SK-N-SH (cell line): Measurements from ENCODE around the gene TRPM1.

ENCODE experiments used
- CTCF ChIP-seq: fragments of 200-600 bp; sonication (generic); IDR thresholded peaks from 2 replicates; pipeline ENCODE4 v1.6.1; 2017; ENCODE audit warnings: antibody characterized with exemption, mild to moderate bottlenecking, moderate library complexity
- ELF1 ChIP-seq: IDR thresholded peaks from 2 replicates; pipeline ENCODE4 v1.4.0; 2012
- EP300 ChIP-seq, 2 experiments: IDR thresholded peaks; 2 replicates each; pipeline versions ENCODE4 v1.4.0 to v1.6.1; 2012; ENCODE audit warnings: borderline replicate concordance in 1 of 2, low read depth in 1 of 2, low read length in 1 of 2
- GABPA ChIP-seq: IDR thresholded peaks from 2 replicates; pipeline ENCODE4 v1.4.0; 2012; ENCODE audit warnings: low read depth, mild to moderate bottlenecking
- MAX ChIP-seq: IDR thresholded peaks from 2 replicates; pipeline ENCODE4 v1.4.0; 2012; ENCODE audit warnings: low read depth
- NRF1 ChIP-seq: IDR thresholded peaks from 2 replicates; pipeline ENCODE4 v1.6.1; 2012; ENCODE audit warnings: low read depth, mild to moderate bottlenecking, low read length
- POLR2AphosphoS5 ChIP-seq: IDR thresholded peaks from 2 replicates; pipeline ENCODE4 v1.6.1; 2012; ENCODE audit warnings: low read depth, low read length
- RFX5 ChIP-seq: IDR thresholded peaks from 2 replicates; pipeline ENCODE4 v1.6.1; 2012; ENCODE audit warnings: mild to moderate bottlenecking, improper control_type of control experiment, low read length
- USF1 ChIP-seq: IDR thresholded peaks from 2 replicates; pipeline ENCODE4 v1.4.0; 2012; ENCODE audit warnings: low read depth, borderline replicate concordance

- no peak for TF ChIP-seq RFX5
- no peak for TF ChIP-seq ELF1
- no peak for TF ChIP-seq CTCF
- TF ChIP-seq POLR2AphosphoS5, result no peak
- TF ChIP-seq USF1, result no peak
- TF ChIP-seq GABPA, result no peak
- no peak for TF ChIP-seq MAX
- TF ChIP-seq NRF1, result no peak
- TF ChIP-seq EP300 (IDR thresholded peaks at IDR 0.05; ENCODE audit: borderline replicate concordance in 1 of 2, low read depth in 1 of 2, low read length in 1 of 2), result no peak
Observed at GRCh38 chr15:31149088-31149505, 47.6 kb upstream of the TRPM1 start.
